ENCODE data around the gene TUT1.

The TUT1 gene

DNA sequence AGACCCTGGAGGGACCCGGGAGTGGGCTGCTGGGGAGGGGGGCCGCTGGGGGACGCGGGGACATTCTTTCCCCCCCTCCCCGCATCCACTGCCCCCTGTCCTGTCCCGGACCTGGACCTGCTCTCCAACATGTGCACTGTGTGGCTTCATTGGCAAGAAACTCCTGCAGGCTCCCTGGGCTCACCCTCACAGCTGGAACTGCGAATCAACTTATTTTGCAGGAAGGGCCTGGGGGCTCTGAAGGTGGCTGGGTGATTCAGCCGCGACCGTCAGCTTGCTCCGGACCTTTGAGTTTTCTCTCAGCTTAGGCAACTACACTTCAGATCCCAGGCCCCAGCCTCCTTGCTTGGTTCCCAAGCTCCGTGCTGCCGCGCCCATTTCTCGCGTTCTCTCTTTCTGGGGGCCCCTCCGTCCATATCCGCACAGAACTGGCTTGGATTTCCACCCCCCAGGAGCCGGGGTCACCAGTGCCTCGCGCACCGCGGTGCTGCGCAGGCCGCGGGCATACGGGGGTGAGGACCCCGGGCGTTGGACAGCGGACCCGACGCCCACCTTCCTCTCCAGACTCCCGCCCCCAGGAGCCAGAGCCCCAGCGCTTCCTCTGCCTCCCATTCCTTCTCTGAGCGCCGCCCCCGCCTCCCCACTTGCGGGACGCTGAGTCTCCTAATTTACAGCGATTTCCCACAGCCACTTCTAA is 44.2 kb downstream of the TUT1 start:
- no peak overlapping the region for H2AFZ ChIP-seq (ENCODE audit: low read depth, low read length)
- H3K36me3 ChIP-seq (ENCODE audit: insufficient read depth, low read length) = no peaks in the 10 kb centered on the region
- H3K27ac ChIP-seq (ENCODE audit: low read length) = no peak overlapping the region
- no peak overlapping the region for H3K4me2 ChIP-seq (ENCODE audit: insufficient read depth, low read length)
- H3K4me1 ChIP-seq (ENCODE audit: insufficient read depth, low read length) = peaks cover 27% of the 10 kb centered on the region
- no peak for ATAC-seq (ENCODE audit: insufficient read depth, low read depth)
- peaks cover 11% of the 10 kb centered on the region; the same call in 1 of the 2 replicates for H4K20me1 ChIP-seq (ENCODE audit: insufficient read depth, low read length)
- H3K4me3 ChIP-seq (ENCODE audit: low read depth in 1 of 2, low read length in 2 of 2) = no peak overlapping the region
- no peaks in the 10 kb centered on the region for H3K9me3 ChIP-seq (ENCODE audit: insufficient read depth, low read length, severe bottlenecking)
- H3K79me2 ChIP-seq (ENCODE audit: insufficient read depth, low read length) = no peaks in the 10 kb centered on the region
- TF ChIP-seq EZH2 (IDR thresholded peaks at IDR 0.05; ENCODE audit: borderline replicate concordance, low read depth, low read length, severe bottlenecking) (no peak), CTCF (IDR thresholded peaks at IDR 0.05; ENCODE audit: borderline replicate concordance, extremely low read depth, low read length, poor library complexity, severe bottlenecking) (no peak)
- H3K9ac ChIP-seq (ENCODE audit: low read depth, low read length) = no peak overlapping the region
- peaks cover 61% of the 10 kb centered on the region for H3K27me3 ChIP-seq (ENCODE audit: insufficient read depth, low read length, poor library complexity)
- DNase-seq = no peak

DNA sequence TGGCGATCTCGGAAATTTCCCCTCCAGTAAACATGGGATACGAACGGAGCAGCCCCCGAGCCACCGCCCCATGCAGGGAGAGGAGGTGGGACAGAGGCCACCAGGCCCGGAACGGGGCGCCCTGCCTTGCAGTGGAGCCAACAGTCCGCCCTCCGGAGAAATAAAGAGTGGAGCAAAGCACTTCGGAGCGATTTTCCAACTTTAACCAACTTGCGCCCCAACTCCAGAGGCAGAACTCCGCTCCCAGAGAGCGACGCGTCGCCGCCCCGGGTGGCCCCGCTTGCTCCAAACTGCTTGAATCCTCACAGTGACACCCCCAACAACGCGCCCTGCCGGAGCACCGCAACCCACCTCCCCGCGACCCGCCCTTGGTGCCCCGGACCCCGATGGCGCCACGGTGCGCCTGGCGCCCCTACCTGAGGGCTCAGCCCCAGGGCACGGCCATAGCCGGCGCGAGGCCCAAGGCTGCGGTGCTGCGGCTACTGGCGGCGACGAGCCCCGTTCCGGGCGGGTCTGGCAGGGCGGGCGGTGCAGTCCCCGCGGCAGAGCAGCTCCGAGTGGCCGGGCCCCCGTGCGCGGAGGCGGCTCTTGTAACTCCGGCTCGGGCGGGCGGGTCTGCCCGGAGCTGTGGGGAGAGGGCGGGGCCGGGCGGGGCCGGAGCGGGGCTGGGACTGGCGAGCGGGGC is 44.9 kb downstream of the TUT1 start, which contains the start of gene AHNAK:
Gene AHNAK, minus strand, starts transcription at position 563 of the 685 bp plus-strand sequence. CDS start 10,708 bp downstream, outside the sequence.
- Histone ChIP-seq H2AFZ (ENCODE audit: low read depth, low read length) (no peak within 1 kb of the TSS), H3K9ac (ENCODE audit: low read depth, low read length) (no peak within 1 kb of the TSS), H3K4me2 (ENCODE audit: insufficient read depth, low read length) (peak within 1 kb of the TSS; percentile 41), H3K4me3 (ENCODE audit: low read depth in 1 of 2, low read length in 2 of 2) (0 out of 4 replicates have a peak within 1 kb of the TSS, but pooled peaks of 1 of the 2 experiments have one; percentile 2), H3K36me3 (ENCODE audit: insufficient read depth, low read length) (no peaks in the 10 kb centered on the region), H3K9me3 (ENCODE audit: insufficient read depth, low read length, severe bottlenecking) (no peaks in the 10 kb centered on the region), H3K27ac (ENCODE audit: low read length) (no peak within 1 kb of the TSS), H3K27me3 (ENCODE audit: insufficient read depth, low read length, poor library complexity) (peaks cover 63% of the 10 kb centered on the region), H4K20me1 (ENCODE audit: insufficient read depth, low read length) (peaks cover 11% of the 10 kb centered on the region; the same call in 1 of the 2 replicates), H3K4me1 (ENCODE audit: insufficient read depth, low read length) (peaks cover 27% of the 10 kb centered on the region), H3K79me2 (ENCODE audit: insufficient read depth, low read length) (no peaks in the 10 kb centered on the region)
- no peak for TF ChIP-seq CTCF (IDR thresholded peaks at IDR 0.05; ENCODE audit: borderline replicate concordance, extremely low read depth, low read length, poor library complexity, severe bottlenecking)
- peak; percentile 93 for TF ChIP-seq EZH2 (IDR thresholded peaks at IDR 0.05; ENCODE audit: borderline replicate concordance, low read depth, low read length, severe bottlenecking)
- 0 out of 3 replicates have a peak, but pooled peaks have one; percentile 36 for ATAC-seq (ENCODE audit: insufficient read depth, low read depth)
- DNase-seq = no peak

DNA sequence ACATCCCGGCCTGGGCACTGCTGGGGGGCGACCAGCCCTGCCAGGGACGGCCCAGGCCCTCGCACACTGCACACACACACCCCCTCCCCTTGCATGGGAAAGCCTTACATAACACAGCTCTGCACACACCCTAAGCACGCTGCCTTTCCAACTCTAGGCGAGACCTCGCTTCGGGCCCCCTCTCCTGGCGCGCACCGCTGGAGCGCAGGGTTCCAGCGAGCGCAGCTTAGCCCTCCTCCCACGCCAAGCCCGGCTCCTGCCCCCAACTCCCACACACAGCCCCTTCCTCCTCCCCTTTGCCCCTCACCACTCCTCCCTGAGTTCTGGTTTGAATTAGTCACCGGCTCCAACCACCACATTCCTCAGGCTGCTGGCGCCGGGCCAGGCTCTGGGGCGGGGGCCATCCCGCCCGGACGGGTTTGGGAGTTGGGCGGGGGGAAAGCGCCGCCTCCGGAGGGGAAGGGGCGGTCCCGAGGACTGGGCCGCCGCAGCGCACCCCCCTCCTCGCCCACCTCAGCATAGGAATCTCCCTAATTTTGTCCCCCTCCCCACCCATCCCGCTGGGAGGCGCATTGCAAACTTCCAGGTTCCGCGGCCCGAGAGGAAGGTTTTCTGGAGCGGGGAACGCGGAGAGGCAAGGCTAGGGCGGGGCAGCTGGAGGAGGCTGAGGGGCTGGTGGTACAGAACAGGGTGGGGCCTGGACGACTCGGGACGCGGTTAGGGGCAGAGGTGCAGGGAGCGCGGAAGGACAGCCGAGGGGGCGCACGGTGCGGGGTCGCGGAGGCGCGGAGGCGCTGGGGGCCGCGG is 45.7 kb downstream of the TUT1 start:
- H3K4me2 ChIP-seq (ENCODE audit: insufficient read depth, low read length) = peak overlapping the region; percentile 41
- TF ChIP-seq CTCF (IDR thresholded peaks at IDR 0.05; ENCODE audit: borderline replicate concordance, extremely low read depth, low read length, poor library complexity, severe bottlenecking) = peak; percentile 22
- TF ChIP-seq EZH2 (IDR thresholded peaks at IDR 0.05; ENCODE audit: borderline replicate concordance, low read depth, low read length, severe bottlenecking) = peak; percentile 35
- no peaks in the 10 kb centered on the region for H3K79me2 ChIP-seq (ENCODE audit: insufficient read depth, low read length)
- peaks cover 63% of the 10 kb centered on the region for H3K27me3 ChIP-seq (ENCODE audit: insufficient read depth, low read length, poor library complexity)
- no peaks in the 10 kb centered on the region for H3K36me3 ChIP-seq (ENCODE audit: insufficient read depth, low read length)
- H3K9me3 ChIP-seq (ENCODE audit: insufficient read depth, low read length, severe bottlenecking) = no peaks in the 10 kb centered on the region
- peaks cover 11% of the 10 kb centered on the region; the same call in 1 of the 2 replicates for H4K20me1 ChIP-seq (ENCODE audit: insufficient read depth, low read length)
- H3K27ac ChIP-seq (ENCODE audit: low read length) = no peak overlapping the region
- H3K9ac ChIP-seq (ENCODE audit: low read depth, low read length) = no peak overlapping the region
- H3K4me3 ChIP-seq (ENCODE audit: low read depth in 1 of 2, low read length in 2 of 2) = 0 out of 4 replicates have a peak overlapping the region, but pooled peaks of 1 of the 2 experiments have one; percentile 2
- ATAC-seq (ENCODE audit: insufficient read depth, low read depth) = peak; percentile 49
- peak; percentile 52 for DNase-seq
- peaks cover 27% of the 10 kb centered on the region for H3K4me1 ChIP-seq (ENCODE audit: insufficient read depth, low read length)
- no peak overlapping the region for H2AFZ ChIP-seq (ENCODE audit: low read depth, low read length)

All from DND-41 (cell line).